B cell (primary cell): Measurements from ENCODE around the gene ELAVL3. TPM values are rescaled to one million over a fixed set of nuclear protein-coding genes. Genes with fewer than 3 reads are reported as not detected.

ENCODE experiments used
- ATAC-seq: fragments of 200-7000 bp; cut with Tn5 transposase; one replicate; pipeline ENCODE4 v1.10.0; 2021; ENCODE audit warnings: low read depth, mild to moderate bottlenecking, moderate number of reproducible peaks, moderate library complexity
- CTCF ChIA-PET: fragments of 350-600 bp; sonication (Branson Sonifier 250); formaldehyde crosslinking; loops from one replicate; lab custom pipeline; 2021; ENCODE audit warnings: antibody characterized with exemption, inconsistent platforms; lab: Charles Lee
- POLR2A ChIA-PET: fragments of 350-600 bp; sonication (Branson Sonifier 250); formaldehyde crosslinking; loops from one replicate; lab custom pipeline; 2021; ENCODE audit warnings: antibody characterized with exemption; lab: Charles Lee
- DNase-seq: peaks from one replicate; pipeline ENCODE4 v3.0.0; 2013
- H2AFZ ChIP-seq: 2 replicates; pipeline ENCODE4 v1.6.1; 2012; ENCODE audit warnings: mild to moderate bottlenecking, low read depth, low read length; ENCODE audit not compliant: insufficient read depth, poor library complexity, severe bottlenecking
- H3K27ac ChIP-seq, 2 donors: 1 replicate in 1 of 2; 2 replicates in 1 of 2; pipeline ENCODE4 v1.5.1; 2012 to 2013; ENCODE audit warnings: low read length in 2 of 2, mild to moderate bottlenecking in 2 of 2, moderate library complexity in 1 of 2
- H3K27me3 ChIP-seq, 4 experiments: fragments of 200-600 bp in 1 of 4; sonication (generic) in 1 of 4; replicated peaks in 1 of 4; 1 replicate in 2 of 4; 2 replicates in 2 of 4; pipeline versions ENCODE4 v1.6.1 to v1.7.0; 2013 to 2016; ENCODE audit warnings: low read length in 3 of 4, mild to moderate bottlenecking in 2 of 4, mixed read lengths in 1 of 4, moderate library complexity in 1 of 4; ENCODE audit not compliant: insufficient read depth in 4 of 4, control insufficient read depth in 3 of 4; ENCODE audit errors: control extremely low read depth in 1 of 4
- H3K36me3 ChIP-seq, 2 experiments: replicated peaks in 1 of 2; 1 replicate in 1 of 2; 2 replicates in 1 of 2; pipeline versions ENCODE4 v1.6.1 to v1.7.1; 2013; ENCODE audit warnings: low read length in 1 of 2; ENCODE audit not compliant: insufficient read depth in 2 of 2, control insufficient read depth in 1 of 2; ENCODE audit errors: control extremely low read depth in 1 of 2, extremely low read depth in 1 of 2
- H3K4me1 ChIP-seq, 2 donors: fragments of 200-600 bp in 1 of 2; sonication (generic) in 1 of 2; 1 replicate in 1 of 2; 2 replicates in 1 of 2; pipeline versions ENCODE4 v1.5.1 to v1.6.1; 2013 to 2017; ENCODE audit warnings: low read length in 2 of 2; ENCODE audit not compliant: control insufficient read depth in 2 of 2, insufficient read depth in 2 of 2
- H3K4me2 ChIP-seq: replicated peaks from 2 replicates; pipeline ENCODE3; 2012; ENCODE audit warnings: mild to moderate bottlenecking, low read depth, low read length; ENCODE audit not compliant: poor library complexity, severe bottlenecking
- H3K4me3 ChIP-seq, 5 experiments: fragments of 200-600 bp in 1 of 5; sonication (generic) in 1 of 5; 1 replicate in 3 of 5; 2 replicates in 2 of 5; pipeline versions ENCODE4 v1.5.1 to v1.7.0; 2011 to 2016; ENCODE audit warnings: low read length in 4 of 5, mild to moderate bottlenecking in 4 of 5, low read depth in 2 of 5, control low read depth in 1 of 5, moderate library complexity in 1 of 5; ENCODE audit not compliant: insufficient read depth in 1 of 5; ENCODE audit errors: control extremely low read depth in 1 of 5, extremely low read depth in 1 of 5
- H3K79me2 ChIP-seq: fragments of 200-600 bp; sonication (generic); one replicate; pipeline ENCODE4 v1.6.0; 2016; ENCODE audit warnings: low read length; ENCODE audit not compliant: control insufficient read depth, insufficient read depth
- H3K9ac ChIP-seq: fragments of 200-600 bp; sonication (generic); 2 replicates; pipeline ENCODE4 v1.6.1; 2017; ENCODE audit warnings: mild to moderate bottlenecking, low read length, moderate library complexity
- H3K9me3 ChIP-seq, 3 donors: one replicate each; pipeline versions ENCODE4 v1.6.1 to v1.7.1; 2013; ENCODE audit warnings: low read length in 2 of 3; ENCODE audit not compliant: control insufficient read depth in 2 of 3, insufficient read depth in 1 of 3; ENCODE audit errors: control extremely low read depth in 1 of 3
- H4K20me1 ChIP-seq: 2 replicates; pipeline ENCODE4 v1.6.0; 2012; ENCODE audit warnings: mild to moderate bottlenecking, low read length; ENCODE audit not compliant: insufficient read depth, control insufficient read depth, poor library complexity, severe bottlenecking
- H3K27ac Mint-ChIP-seq: one replicate; pipeline ENCODE4 v1.8.0; 2021; ENCODE audit warnings: mixed read lengths
- H3K27me3 Mint-ChIP-seq: one replicate; pipeline ENCODE4 v1.8.0; 2021; ENCODE audit warnings: mixed read lengths
- H3K4me1 Mint-ChIP-seq: one replicate; pipeline ENCODE4 v1.8.0; 2021; ENCODE audit warnings: mixed read lengths
- H3K4me3 Mint-ChIP-seq: one replicate; pipeline ENCODE4 v1.8.0; 2021; ENCODE audit warnings: mixed read lengths
- H3K9me3 Mint-ChIP-seq: one replicate; pipeline ENCODE4 v1.8.0; 2022; ENCODE audit warnings: mixed read lengths; ENCODE audit not compliant: insufficient read depth
- EZH2 ChIP-seq: IDR thresholded peaks from 2 replicates; pipeline ENCODE4 v1.6.1; 2012; ENCODE audit warnings: borderline replicate concordance, low read depth, mild to moderate bottlenecking, moderate library complexity, low read length; ENCODE audit not compliant: insufficient read depth, poor library complexity, severe bottlenecking
- WGBS: methylation state at CpG from one replicate; pipeline ENCODE4 v1.1.5; 2013; ENCODE audit warnings: missing lambda C conversion rate; ENCODE audit not compliant: insufficient coverage; 5-methylcytosine and 5-hydroxymethylcytosine counted together
- intact Hi-C: fragments of 100-400 bp; cut with micrococcal nuclease; formaldehyde crosslinking; loops from one replicate; pipeline ENCODE4 v1.10.0; 2022
- polyA plus RNA-seq: library from polyadenylated mRNA; depleted of rRNA; stranded (reverse); fragments of >200 nt; gene quantifications from 2 replicates; pipeline ENCODE4 v1.2.3, GENCODE V29; 2012
- total RNA-seq, 2 donors: library from RNA; stranded (reverse); fragments of 120-200 nt in 1 of 2; gene quantifications; 1 replicate in 1 of 2; 2 replicates in 1 of 2; pipeline versions ENCODE4 v1.2.3 to v1.2.4, GENCODE V29; 2013 to 2022
- TF ChIP-seq, protein P1 (sequence below): fragments of 200-600 bp; IDR thresholded peaks from one replicate; pipeline ENCODE4 v1.8.0; 2022; ENCODE audit warnings: antibody characterized with exemption, mild to moderate bottlenecking

ELAVL3 gene
- total and polyA plus RNA-seq, 2 donors (not counting 1 experiment from before 2014, with no cell fraction given) = 0.01 TPM; not detected in 1

DNA sequence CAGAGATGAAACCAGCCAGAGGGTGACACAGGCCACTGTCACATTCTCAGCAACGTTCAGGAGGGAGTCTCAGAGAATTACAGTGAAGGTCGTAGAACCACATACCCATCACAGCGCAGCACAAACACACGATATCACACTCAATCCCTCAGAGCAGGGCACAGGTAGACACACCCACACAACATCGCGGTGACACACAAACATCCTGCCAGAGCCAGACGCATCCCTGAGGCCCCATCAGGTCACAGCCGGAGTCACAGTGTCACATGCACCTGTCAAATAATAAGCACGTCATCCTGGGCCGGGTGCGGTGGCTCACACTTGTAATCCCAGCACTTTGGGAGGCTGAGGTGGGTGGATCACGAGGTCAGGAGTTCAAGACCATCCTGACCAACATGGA lies 17.5 kb downstream of the ELAVL3 start:
- Histone ChIP-seq H3K27me3 (peaks cover 0 to 8% (median 0%) of the 10 kb centered on the region in 4 experiments), H3K9me3 (peaks cover 0 to 4% (median 0%) of the 10 kb centered on the region in 3 donors), H3K4me1 (no peaks in the 10 kb centered on the region), H3K4me2 (no peak overlapping the region), H2AFZ (no peak overlapping the region), H3K9ac (no peak overlapping the region), H3K4me3 (no peak overlapping the region), H3K36me3 (no peaks in the 10 kb centered on the region), H3K27ac (no peak overlapping the region), H3K79me2 (no peaks in the 10 kb centered on the region), H4K20me1 (no peaks in the 10 kb centered on the region)
- H3K4me3 Mint-ChIP-seq = no peak overlapping the region
- CTCF ChIA-PET = no interaction called here
- DNase-seq (no peak), ATAC-seq (no peak)
- TF ChIP-seq EZH2 = no peak
- WGBS = 88% methylated on average over 7 of the region's 12 CpGs
- POLR2A ChIA-PET = interaction anchor here (0.7 kb wide), 1 partner anchor 65 kb away, joined by 3 read pairs; the partner anchor contains the start of gene ECSIT
- no peaks in the 10 kb centered on the region for H3K4me1 Mint-ChIP-seq
- no peaks in the 10 kb centered on the region for H3K9me3 Mint-ChIP-seq
- no peak overlapping the region for H3K27ac Mint-ChIP-seq
- H3K27me3 Mint-ChIP-seq = no peaks in the 10 kb centered on the region
- intact Hi-C loops = no loop called here

- no peak for TF ChIP-seq EZH2
- TF ChIP-seq, protein P1, sequence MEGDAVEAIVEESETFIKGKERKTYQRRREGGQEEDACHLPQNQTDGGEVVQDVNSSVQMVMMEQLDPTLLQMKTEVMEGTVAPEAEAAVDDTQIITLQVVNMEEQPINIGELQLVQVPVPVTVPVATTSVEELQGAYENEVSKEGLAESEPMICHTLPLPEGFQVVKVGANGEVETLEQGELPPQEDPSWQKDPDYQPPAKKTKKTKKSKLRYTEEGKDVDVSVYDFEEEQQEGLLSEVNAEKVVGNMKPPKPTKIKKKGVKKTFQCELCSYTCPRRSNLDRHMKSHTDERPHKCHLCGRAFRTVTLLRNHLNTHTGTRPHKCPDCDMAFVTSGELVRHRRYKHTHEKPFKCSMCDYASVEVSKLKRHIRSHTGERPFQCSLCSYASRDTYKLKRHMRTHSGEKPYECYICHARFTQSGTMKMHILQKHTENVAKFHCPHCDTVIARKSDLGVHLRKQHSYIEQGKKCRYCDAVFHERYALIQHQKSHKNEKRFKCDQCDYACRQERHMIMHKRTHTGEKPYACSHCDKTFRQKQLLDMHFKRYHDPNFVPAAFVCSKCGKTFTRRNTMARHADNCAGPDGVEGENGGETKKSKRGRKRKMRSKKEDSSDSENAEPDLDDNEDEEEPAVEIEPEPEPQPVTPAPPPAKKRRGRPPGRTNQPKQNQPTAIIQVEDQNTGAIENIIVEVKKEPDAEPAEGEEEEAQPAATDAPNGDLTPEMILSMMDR = no peak
- ATAC-seq (no peak), DNase-seq (no peak)
- ChIA-PET POLR2A (no interaction called here), CTCF (interaction anchor here (0.6 kb wide), 1 partner anchor 131 kb away, joined by 3 read pairs; no protein-coding TSS in a partner anchor)
- no peaks in the 10 kb centered on the region for H3K36me3 ChIP-seq
- H3K9me3 ChIP-seq = peaks cover 0 to 4% (median 0%) of the 10 kb centered on the region in 3 donors
- Mint-ChIP-seq H3K27ac (no peak overlapping the region), H3K27me3 (no peaks in the 10 kb centered on the region), H3K4me3 (no peak overlapping the region), H3K9me3 (no peaks in the 10 kb centered on the region), H3K4me1 (no peaks in the 10 kb centered on the region)
- no peak overlapping the region for H2AFZ ChIP-seq
- H3K9ac ChIP-seq = no peak overlapping the region
- no peak overlapping the region for H3K27ac ChIP-seq
- no peaks in the 10 kb centered on the region for H3K79me2 ChIP-seq
- no peak overlapping the region for H3K4me2 ChIP-seq
- no peaks in the 10 kb centered on the region for H3K4me1 ChIP-seq
- no peak overlapping the region for H3K4me3 ChIP-seq
- intact Hi-C loops = no loop called here
- no peaks in the 10 kb centered on the region for H4K20me1 ChIP-seq
- no CpG with 5 or more reads among the region's 2 CpGs for WGBS
- peaks cover 0 to 11% (median 0%) of the 10 kb centered on the region in 4 experiments for H3K27me3 ChIP-seq
Measured at GRCh38 chr19:11461453-11461852, 19.4 kb downstream of the ELAVL3 start.
